HuH-7.5 (cell line): ENCODE measurements around the gene HSPA6.
"Not testable (repeated sequence)": the region's sequence is repeated elsewhere in the genome, so short reads cannot be mapped to it uniquely, and the experiment has no call there.

Source experiments
- DNase-seq: peaks from one replicate; pipeline ENCODE4 v3.0.0; 2011; ENCODE audit warnings: low spot score

Gene HSPA6

GRCh38 chr1:161523817-161524741 is at the start of gene HSPA6:
HSPA6 (plus strand) TSS chr1:161524540; CDS start chr1:161524659, 119 bp downstream.
- not testable (repeated sequence) for DNase-seq

GRCh38 chr1:161477711-161478110 is 46.6 kb upstream of the HSPA6 start:
- not testable (repeated sequence) for DNase-seq

GRCh38 chr1:161478985-161479384 is 45.4 kb upstream of the HSPA6 start:
- DNase-seq: no peak

- DNase-seq: no peak
Observed at GRCh38 chr1:161480381-161481035, 43.8 kb upstream of the HSPA6 start.

- DNase-seq: no peak
Observed at GRCh38 chr1:161481624-161482392, 42.5 kb upstream of the HSPA6 start.

- DNase-seq: no peak
Observed at GRCh38 chr1:161482610-161483009, 41.7 kb upstream of the HSPA6 start.

GRCh38 chr1:161483361-161483760 is 41.0 kb upstream of the HSPA6 start:
- DNase-seq: no peak

GRCh38 chr1:161484613-161485012 is 39.7 kb upstream of the HSPA6 start:
- no peak for DNase-seq

GRCh38 chr1:161486806-161487741 is 37.3 kb upstream of the HSPA6 start:
- DNase-seq: peak; percentile 40

GRCh38 chr1:161491472-161491871 is 32.9 kb upstream of the HSPA6 start:
- DNase-seq: no peak

GRCh38 chr1:161492827-161493226 is 31.5 kb upstream of the HSPA6 start:
- DNase-seq: no peak

- DNase-seq: no peak
Observed at GRCh38 chr1:161494091-161494735, 30.1 kb upstream of the HSPA6 start.

- DNase-seq: no peak
Observed at GRCh38 chr1:161495490-161495889, 28.9 kb upstream of the HSPA6 start.

- no peak for DNase-seq
Observed at GRCh38 chr1:161497961-161498360, 26.4 kb upstream of the HSPA6 start.

- DNase-seq: no peak
Observed at GRCh38 chr1:161498646-161499045, 25.7 kb upstream of the HSPA6 start.

- DNase-seq: no peak
Observed at GRCh38 chr1:161499099-161500039, 25.0 kb upstream of the HSPA6 start.

- DNase-seq: no peak
Observed at GRCh38 chr1:161501234-161501633, 23.1 kb upstream of the HSPA6 start.

GRCh38 chr1:161502181-161502580 is 22.2 kb upstream of the HSPA6 start:
- no peak for DNase-seq

- no peak for DNase-seq
Observed at GRCh38 chr1:161502641-161503393, 21.5 kb upstream of the HSPA6 start.
